ENCODE data around the gene KRTAP9-6. TPM values are rescaled to one million over a fixed set of nuclear protein-coding genes. Genes with fewer than 3 reads are reported as not detected.
"Not testable (repeated sequence)": the region's sequence is repeated elsewhere in the genome, so short reads cannot be mapped to it uniquely, and the experiment has no call there.

The KRTAP9-6 gene
- total RNA-seq, 1 donor: not detected

- not testable (repeated sequence) for H3K9me3 ChIP-seq (ENCODE audit: low read depth, low read length); H3K4me1 ChIP-seq (ENCODE audit: insufficient read depth, low read length); H3K4me3 ChIP-seq (ENCODE audit: low read length)
- H3K27me3 ChIP-seq (ENCODE audit: insufficient read depth, low read length): peaks cover 18% of the 10 kb centered on the region
Measured at GRCh38 chr17:41255381-41256290, 9.5 kb upstream of the KRTAP9-6 start, which contains the start of gene KRTAP9-9. Gene KRTAP9-9, plus strand, starts transcription at chr17:41255384.

GRCh38 chr17:41256291-41256685 is 8.9 kb upstream of the KRTAP9-6 start:
- Histone ChIP-seq H3K27me3 (ENCODE audit: insufficient read depth, low read length) (peaks cover 18% of the 10 kb centered on the region), H3K9me3 (ENCODE audit: low read depth, low read length) (no peaks in the 10 kb centered on the region), H3K4me1 (ENCODE audit: insufficient read depth, low read length) (no peaks in the 10 kb centered on the region), H3K4me3 (ENCODE audit: low read length) (no peak overlapping the region)

- peaks cover 18% of the 10 kb centered on the region for H3K27me3 ChIP-seq (ENCODE audit: insufficient read depth, low read length)
- no peak overlapping the region for H3K4me3 ChIP-seq (ENCODE audit: low read length)
- H3K9me3 ChIP-seq (ENCODE audit: low read depth, low read length): no peaks in the 10 kb centered on the region
- H3K4me1 ChIP-seq (ENCODE audit: insufficient read depth, low read length): no peaks in the 10 kb centered on the region
Measured at GRCh38 chr17:41258406-41258805, 6.8 kb upstream of the KRTAP9-6 start.

GRCh38 chr17:41263212-41263611 is 2.0 kb upstream of the KRTAP9-6 start:
- Histone ChIP-seq H3K4me3 (ENCODE audit: low read length) (no peak overlapping the region), H3K4me1 (ENCODE audit: insufficient read depth, low read length) (no peaks in the 10 kb centered on the region), H3K9me3 (ENCODE audit: low read depth, low read length) (no peaks in the 10 kb centered on the region), H3K27me3 (ENCODE audit: insufficient read depth, low read length) (peaks cover 4% of the 10 kb centered on the region)

GRCh38 chr17:41264599-41264998 is 579 bp upstream of the KRTAP9-6 start:
- Histone ChIP-seq H3K4me1 (ENCODE audit: insufficient read depth, low read length) (no peaks in the 10 kb centered on the region), H3K4me3 (ENCODE audit: low read length) (no peak overlapping the region), H3K27me3 (ENCODE audit: insufficient read depth, low read length) (no peaks in the 10 kb centered on the region), H3K9me3 (ENCODE audit: low read depth, low read length) (no peaks in the 10 kb centered on the region)

- no peaks in the 10 kb centered on the region for H3K4me1 ChIP-seq (ENCODE audit: insufficient read depth, low read length)
- no peaks in the 10 kb centered on the region for H3K27me3 ChIP-seq (ENCODE audit: insufficient read depth, low read length)
- no peak overlapping the region for H3K4me3 ChIP-seq (ENCODE audit: low read length)
- no peaks in the 10 kb centered on the region for H3K9me3 ChIP-seq (ENCODE audit: low read depth, low read length)
Measured at GRCh38 chr17:41267711-41268110, 2.5 kb downstream of the KRTAP9-6 start.

GRCh38 chr17:41271323-41271722 is 6.1 kb downstream of the KRTAP9-6 start:
- H3K9me3 ChIP-seq (ENCODE audit: low read depth, low read length); H3K4me3 ChIP-seq (ENCODE audit: low read length); H3K4me1 ChIP-seq (ENCODE audit: insufficient read depth, low read length); H3K27me3 ChIP-seq (ENCODE audit: insufficient read depth, low read length): not testable (repeated sequence)

- Histone ChIP-seq H3K9me3 (ENCODE audit: low read depth, low read length) (no peaks in the 10 kb centered on the region), H3K4me1 (ENCODE audit: insufficient read depth, low read length) (no peaks in the 10 kb centered on the region), H3K4me3 (ENCODE audit: low read length) (no peak overlapping the region), H3K27me3 (ENCODE audit: insufficient read depth, low read length) (no peaks in the 10 kb centered on the region)
Measured at GRCh38 chr17:41271858-41272257, 6.7 kb downstream of the KRTAP9-6 start.

GRCh38 chr17:41275648-41276190 is 10.5 kb downstream of the KRTAP9-6 start, which contains the start of gene KRTAP9-7:
Gene KRTAP9-7, plus strand, starts transcription at chr17:41275698. Its CDS starts 0 bp downstream, at chr17:41275698.
- H3K9me3 ChIP-seq (ENCODE audit: low read depth, low read length); H3K4me3 ChIP-seq (ENCODE audit: low read length); H3K4me1 ChIP-seq (ENCODE audit: insufficient read depth, low read length); H3K27me3 ChIP-seq (ENCODE audit: insufficient read depth, low read length): not testable (repeated sequence)

- Histone ChIP-seq H3K9me3 (ENCODE audit: low read depth, low read length) (no peaks in the 10 kb centered on the region), H3K4me1 (ENCODE audit: insufficient read depth, low read length) (no peaks in the 10 kb centered on the region), H3K27me3 (ENCODE audit: insufficient read depth, low read length) (no peaks in the 10 kb centered on the region), H3K4me3 (ENCODE audit: low read length) (no peak overlapping the region)
Measured at GRCh38 chr17:41278176-41278955, 13.2 kb downstream of the KRTAP9-6 start.

GRCh38 chr17:41284043-41284442 is 18.9 kb downstream of the KRTAP9-6 start:
- H3K4me1 ChIP-seq (ENCODE audit: insufficient read depth, low read length): peaks cover 6% of the 10 kb centered on the region
- no peak overlapping the region for H3K4me3 ChIP-seq (ENCODE audit: low read length)
- H3K27me3 ChIP-seq (ENCODE audit: insufficient read depth, low read length): no peaks in the 10 kb centered on the region
- H3K9me3 ChIP-seq (ENCODE audit: low read depth, low read length): no peaks in the 10 kb centered on the region

- peaks cover 6% of the 10 kb centered on the region for H3K4me1 ChIP-seq (ENCODE audit: insufficient read depth, low read length)
- H3K9me3 ChIP-seq (ENCODE audit: low read depth, low read length): no peaks in the 10 kb centered on the region
- no peaks in the 10 kb centered on the region for H3K27me3 ChIP-seq (ENCODE audit: insufficient read depth, low read length)
- H3K4me3 ChIP-seq (ENCODE audit: low read length): no peak overlapping the region
Measured at GRCh38 chr17:41284546-41284945, 19.4 kb downstream of the KRTAP9-6 start.

- H3K27me3 ChIP-seq (ENCODE audit: insufficient read depth, low read length): no peaks in the 10 kb centered on the region
- H3K4me1 ChIP-seq (ENCODE audit: insufficient read depth, low read length): peaks cover 6% of the 10 kb centered on the region
- no peak overlapping the region for H3K4me3 ChIP-seq (ENCODE audit: low read length)
- H3K9me3 ChIP-seq (ENCODE audit: low read depth, low read length): no peaks in the 10 kb centered on the region
Measured at GRCh38 chr17:41287050-41287449, 21.9 kb downstream of the KRTAP9-6 start.

GRCh38 chr17:41294016-41294415 is 28.8 kb downstream of the KRTAP9-6 start:
- no peaks in the 10 kb centered on the region for H3K27me3 ChIP-seq (ENCODE audit: insufficient read depth, low read length)
- no peaks in the 10 kb centered on the region for H3K4me1 ChIP-seq (ENCODE audit: insufficient read depth, low read length)
- H3K9me3 ChIP-seq (ENCODE audit: low read depth, low read length): no peaks in the 10 kb centered on the region
- H3K4me3 ChIP-seq (ENCODE audit: low read length): no peak overlapping the region

- no peak overlapping the region for H3K4me3 ChIP-seq (ENCODE audit: low read length)
- H3K4me1 ChIP-seq (ENCODE audit: insufficient read depth, low read length): no peaks in the 10 kb centered on the region
- H3K9me3 ChIP-seq (ENCODE audit: low read depth, low read length): no peaks in the 10 kb centered on the region
- H3K27me3 ChIP-seq (ENCODE audit: insufficient read depth, low read length): no peaks in the 10 kb centered on the region
Measured at GRCh38 chr17:41296846-41297245, 31.7 kb downstream of the KRTAP9-6 start.

Measured in mononuclear cell (primary cell).